GM12891 (cell line): ENCODE results near the gene TSR3.

ENCODE experiments used
- PAX5 ChIP-seq: IDR thresholded peaks from 2 replicates; pipeline ENCODE4 v1.6.1; 2011; ENCODE audit warnings: low read length, moderate library complexity, mild to moderate bottlenecking; ENCODE audit not compliant: insufficient read depth, severe bottlenecking
- POLR2A ChIP-seq: IDR thresholded peaks from 2 replicates; pipeline ENCODE4 v1.6.1; 2011; ENCODE audit warnings: low read depth, low read length, control low read depth
- POLR2AphosphoS5 ChIP-seq: IDR thresholded peaks from 2 replicates; pipeline ENCODE4 v1.6.1; 2011; ENCODE audit warnings: low read depth, low read length, control low read depth
- POU2F2 ChIP-seq: IDR thresholded peaks from 2 replicates; pipeline ENCODE4 v1.6.1; 2011; ENCODE audit warnings: low read depth, mild to moderate bottlenecking, control low read depth, low read length, moderate library complexity
- SPI1 ChIP-seq: IDR thresholded peaks from 2 replicates; pipeline ENCODE4 v1.6.1; 2011; ENCODE audit warnings: low read depth, low read length, control low read depth
- TAF1 ChIP-seq: IDR thresholded peaks from 2 replicates; pipeline ENCODE4 v1.6.1; 2011; ENCODE audit warnings: low read depth, low read length, control low read depth

- no peak for TF ChIP-seq POLR2A
- TF ChIP-seq TAF1: no peak
- TF ChIP-seq POLR2AphosphoS5: no peak
- TF ChIP-seq POU2F2: no peak
- no peak for TF ChIP-seq SPI1
- TF ChIP-seq PAX5: no peak
Measured at GRCh38 chr16:1362807-1363206, 11.1 kb upstream of the TSR3 start.
